AG09309 (cell line): ENCODE results near the gene HTT.

Experiments
- DNase-seq: peaks from one replicate; pipeline ENCODE4 v3.0.0-alpha.2; 2010; ENCODE audit warnings: low read depth
- H3K4me3 ChIP-seq: 2 replicates; pipeline ENCODE4 v1.5.1; 2011; ENCODE audit warnings: mild to moderate bottlenecking, low read depth, low read length, moderate library complexity; ENCODE audit not compliant: control insufficient read depth
- CTCF ChIP-seq: IDR thresholded peaks from 2 replicates; pipeline ENCODE4 v1.5.1; 2011; ENCODE audit warnings: mild to moderate bottlenecking, low read depth, low read length, inconsistent platforms; ENCODE audit not compliant: insufficient read depth, control insufficient read depth; ENCODE audit errors: missing control alignments

HTT gene

GRCh38 chr4:3225936-3226335, 151.5 kb downstream of the HTT start:
- no peak for DNase-seq
- H3K4me3 ChIP-seq = no peak overlapping the region
- TF ChIP-seq CTCF = no peak

- DNase-seq = no peak
- no peak for TF ChIP-seq CTCF
- H3K4me3 ChIP-seq = no peak overlapping the region
These were observed 152.0 kb downstream of the HTT start for GRCh38 chr4:3226467-3226866.

- no peak overlapping the region for H3K4me3 ChIP-seq
- DNase-seq = no peak
- TF ChIP-seq CTCF = no peak
These were observed 152.5 kb downstream of the HTT start for GRCh38 chr4:3226944-3227343.

- H3K4me3 ChIP-seq = no peak overlapping the region
- TF ChIP-seq CTCF = no peak
- no peak for DNase-seq
These were observed 153.6 kb downstream of the HTT start for GRCh38 chr4:3227878-3228675.

GRCh38 chr4:3228881-3229280, 154.4 kb downstream of the HTT start:
- DNase-seq = no peak
- TF ChIP-seq CTCF = no peak
- H3K4me3 ChIP-seq = no peak overlapping the region

- H3K4me3 ChIP-seq = no peak overlapping the region
- no peak for DNase-seq
- no peak for TF ChIP-seq CTCF
These were observed 154.8 kb downstream of the HTT start for GRCh38 chr4:3229328-3229727.

- DNase-seq = no peak
- no peak for TF ChIP-seq CTCF
- no peak overlapping the region for H3K4me3 ChIP-seq
These were observed 155.5 kb downstream of the HTT start for GRCh38 chr4:3229964-3230363.
